Stimulated activated CD4-positive, alpha-beta T cell treated with anti-CD3 and anti-CD28 coated beads, Interleukin-1b, Interleukin-23, amount 100 ng/mL, for 1 hour (primary cell): Measurements from ENCODE around the gene PTPRG.
"Not testable (repeated sequence)": the region's sequence is repeated elsewhere in the genome, so short reads cannot be mapped to it uniquely, and the experiment has no call there.

ENCODE experiments used
- DNase-seq, 2 donors: peaks; one replicate each; pipeline ENCODE4 v3.0.0-alpha.2; 2020; ENCODE audit warnings: low read depth in 2 of 2

Gene PTPRG

GRCh38 chr3:61685755-61686154 is 124.4 kb downstream of the PTPRG start:
- DNase-seq = no peak

GRCh38 chr3:61686228-61686648 is 124.9 kb downstream of the PTPRG start:
- DNase-seq = no peak

DNA sequence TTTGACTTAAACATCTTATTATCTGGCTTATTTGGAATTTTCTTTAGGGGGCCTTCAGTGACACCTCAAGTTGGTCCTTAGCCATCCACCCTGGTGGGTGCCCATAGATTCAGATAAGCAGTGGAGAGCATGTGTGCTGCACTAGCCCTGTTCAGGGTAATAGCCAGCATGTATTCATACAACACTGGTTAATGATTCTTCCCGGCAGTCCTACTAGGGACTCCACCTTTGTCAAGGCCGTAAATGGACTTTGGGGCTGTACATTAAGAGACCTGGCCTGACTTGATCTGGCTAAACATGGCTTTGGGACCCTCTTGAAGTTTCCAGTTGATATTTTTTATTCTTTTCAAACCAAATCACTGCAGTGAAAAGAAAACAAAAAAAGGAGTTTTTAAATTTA is 125.8 kb downstream of the PTPRG start:
- DNase-seq = no peak

- DNase-seq = no peak
These were observed 126.4 kb downstream of the PTPRG start for GRCh38 chr3:61687663-61688306.

DNA sequence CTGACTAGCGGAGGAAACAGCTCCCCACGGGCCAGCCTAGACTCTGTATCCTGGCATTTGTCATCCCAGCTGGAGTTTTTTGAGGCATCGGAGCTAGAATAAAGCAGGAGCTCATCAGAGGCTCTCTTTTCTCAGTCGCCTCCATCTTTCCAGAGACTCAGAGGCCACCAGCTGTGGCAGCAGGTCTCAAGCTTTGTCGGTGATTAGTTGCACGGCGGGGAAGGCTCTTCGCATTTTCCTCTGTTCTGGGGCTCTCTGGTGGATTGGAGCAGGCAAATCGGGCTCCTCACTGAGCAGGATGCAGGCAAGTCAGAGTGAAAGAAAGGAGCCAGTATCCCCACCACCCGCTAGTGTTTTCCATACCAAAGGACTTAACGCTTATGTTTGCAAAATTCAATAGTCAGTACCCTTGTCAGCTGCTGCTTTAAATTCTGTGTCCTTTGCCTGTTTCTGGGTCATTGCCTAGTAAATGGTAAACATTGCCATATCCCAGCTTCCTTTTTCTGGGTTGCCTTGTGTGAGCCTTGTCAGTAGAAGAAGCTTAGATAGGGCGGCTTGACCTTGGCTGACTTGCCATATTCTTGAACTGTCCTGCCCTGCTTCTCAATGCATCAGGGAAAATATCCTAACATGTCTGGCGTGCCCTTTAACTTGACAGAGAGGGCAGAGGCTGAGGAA is 127.1 kb downstream of the PTPRG start:
- DNase-seq = no peak

- no peak for DNase-seq
These were observed 128.6 kb downstream of the PTPRG start for GRCh38 chr3:61690016-61690415.

GRCh38 chr3:61691466-61691865 is 130.1 kb downstream of the PTPRG start:
- DNase-seq = no peak

- DNase-seq = no peak
These were observed 135.9 kb downstream of the PTPRG start for GRCh38 chr3:61697301-61697700.

- not testable (repeated sequence) for DNase-seq
These were observed 137.1 kb downstream of the PTPRG start for GRCh38 chr3:61698278-61699072.

- no peak for DNase-seq
These were observed 138.3 kb downstream of the PTPRG start for GRCh38 chr3:61699622-61700021.

- no peak for DNase-seq
These were observed 139.6 kb downstream of the PTPRG start for GRCh38 chr3:61701011-61701410.

DNA sequence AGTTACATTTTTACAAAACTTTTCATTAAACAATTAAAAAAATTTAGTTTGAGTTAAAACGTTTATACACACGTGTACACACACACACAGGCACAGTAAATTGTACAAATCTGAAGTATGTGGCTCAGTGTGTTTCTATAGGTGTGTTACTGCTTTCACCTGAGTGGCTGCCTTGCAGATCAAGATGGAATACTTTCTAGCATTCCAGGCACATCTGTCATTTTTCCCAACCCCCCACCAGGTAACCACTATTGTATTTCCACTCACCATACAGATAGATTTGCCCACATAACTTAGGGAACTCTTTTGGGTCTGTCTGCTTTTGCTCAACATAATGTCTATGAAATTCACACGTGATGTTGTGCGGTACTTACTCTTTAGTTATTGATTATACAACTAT is 141.1 kb downstream of the PTPRG start:
- DNase-seq = no peak

GRCh38 chr3:61704807-61705206 is 143.4 kb downstream of the PTPRG start:
- no peak for DNase-seq

DNA sequence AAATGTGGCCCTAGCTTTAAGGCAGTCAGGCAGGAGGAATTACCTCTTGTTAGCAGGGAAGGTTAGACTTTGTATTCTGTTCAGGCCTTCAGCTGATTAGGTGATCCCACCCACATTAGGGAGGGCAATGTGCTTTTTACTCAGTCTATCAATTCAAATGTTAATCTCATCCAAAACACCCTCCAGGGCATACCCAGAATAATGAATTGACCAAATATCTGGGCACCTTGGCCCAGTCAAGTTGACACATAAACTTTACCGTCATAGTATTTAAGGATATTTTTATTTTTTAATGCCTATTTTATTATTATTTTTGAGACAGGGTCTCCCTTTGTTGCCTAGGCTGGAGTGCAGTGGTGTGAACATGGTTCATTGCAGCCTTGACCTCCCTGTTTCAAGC is 146.1 kb downstream of the PTPRG start:
- no peak for DNase-seq

DNA sequence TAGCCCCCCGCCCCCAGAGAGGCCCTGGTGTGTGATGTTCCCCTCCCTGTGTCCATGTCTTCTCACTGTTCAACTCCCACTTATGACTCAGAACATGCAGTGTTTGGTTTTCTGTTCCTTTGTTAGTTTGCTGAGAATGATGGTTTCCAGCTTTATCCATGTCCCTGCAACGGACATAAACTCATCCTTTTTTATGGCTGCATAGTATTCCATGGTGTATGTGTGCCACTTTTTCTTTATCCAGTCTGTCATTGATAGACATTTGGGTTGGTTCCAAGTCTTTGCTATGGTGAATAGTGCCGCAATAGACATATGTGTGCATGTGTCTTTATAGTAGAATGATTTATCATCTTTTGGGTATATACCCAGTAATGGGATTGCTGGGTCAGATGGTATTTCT is 149.5 kb downstream of the PTPRG start:
- DNase-seq = not testable (repeated sequence)

DNA sequence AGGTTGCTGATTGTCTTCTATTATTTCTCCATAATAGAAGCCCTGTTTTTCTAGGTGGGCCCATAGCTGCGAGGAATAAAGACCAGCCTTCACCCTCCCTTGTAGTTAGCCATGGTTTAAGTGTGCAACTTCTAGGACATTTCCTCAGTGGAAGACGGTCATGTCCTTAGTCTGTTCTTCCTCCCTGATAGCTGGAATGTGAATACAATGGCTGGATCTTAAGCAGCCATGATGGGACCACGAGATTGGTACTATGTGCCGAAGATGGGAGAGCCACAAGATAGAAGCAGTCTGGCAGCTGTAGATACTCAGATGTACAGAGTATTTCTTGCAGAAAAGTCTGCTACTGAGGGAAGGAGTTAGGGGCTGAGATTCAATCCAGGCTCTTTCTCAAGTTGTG is 152.9 kb downstream of the PTPRG start:
- DNase-seq = no peak

GRCh38 chr3:61715886-61716527 is 154.6 kb downstream of the PTPRG start:
- no peak for DNase-seq

DNA sequence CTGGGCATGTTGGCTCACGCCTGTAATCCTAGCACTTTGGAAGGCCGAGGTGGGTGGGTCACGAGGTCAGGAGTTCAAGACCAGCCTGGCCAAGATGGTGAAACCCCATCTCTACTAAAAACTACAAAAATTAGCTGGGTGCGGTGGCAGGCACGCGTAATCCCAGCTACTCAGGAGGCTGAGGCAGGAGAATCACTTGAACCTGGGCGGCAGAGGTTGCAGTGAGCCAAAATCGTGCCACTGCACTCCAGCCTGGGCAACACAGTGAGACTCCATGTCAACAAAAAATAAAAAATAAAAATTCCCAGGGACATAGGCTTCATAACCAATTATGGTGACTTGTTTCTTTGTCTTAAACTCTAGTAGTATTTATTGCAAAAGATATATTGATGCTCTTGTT is 155.3 kb downstream of the PTPRG start:
- DNase-seq = not testable (repeated sequence)

DNA sequence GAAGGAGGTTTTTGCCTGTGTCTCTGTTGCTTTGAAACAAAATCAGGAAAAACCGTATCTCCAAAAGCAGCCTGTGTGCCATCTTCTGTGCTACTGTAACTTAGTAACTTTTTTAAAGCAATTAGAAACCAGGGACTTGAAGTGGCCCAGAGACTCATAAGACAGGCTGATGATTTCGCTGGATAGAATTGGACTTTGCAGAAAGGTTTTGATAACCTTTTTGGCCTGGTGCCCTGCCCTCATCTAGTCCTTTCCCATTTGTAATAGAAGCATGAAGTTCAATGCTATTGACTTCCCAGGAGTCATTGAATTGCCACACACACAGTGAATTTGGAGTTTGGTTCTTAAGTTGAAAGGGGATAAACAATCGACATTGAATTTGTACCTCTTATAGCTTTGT is 157.2 kb downstream of the PTPRG start:
- no peak for DNase-seq

DNA sequence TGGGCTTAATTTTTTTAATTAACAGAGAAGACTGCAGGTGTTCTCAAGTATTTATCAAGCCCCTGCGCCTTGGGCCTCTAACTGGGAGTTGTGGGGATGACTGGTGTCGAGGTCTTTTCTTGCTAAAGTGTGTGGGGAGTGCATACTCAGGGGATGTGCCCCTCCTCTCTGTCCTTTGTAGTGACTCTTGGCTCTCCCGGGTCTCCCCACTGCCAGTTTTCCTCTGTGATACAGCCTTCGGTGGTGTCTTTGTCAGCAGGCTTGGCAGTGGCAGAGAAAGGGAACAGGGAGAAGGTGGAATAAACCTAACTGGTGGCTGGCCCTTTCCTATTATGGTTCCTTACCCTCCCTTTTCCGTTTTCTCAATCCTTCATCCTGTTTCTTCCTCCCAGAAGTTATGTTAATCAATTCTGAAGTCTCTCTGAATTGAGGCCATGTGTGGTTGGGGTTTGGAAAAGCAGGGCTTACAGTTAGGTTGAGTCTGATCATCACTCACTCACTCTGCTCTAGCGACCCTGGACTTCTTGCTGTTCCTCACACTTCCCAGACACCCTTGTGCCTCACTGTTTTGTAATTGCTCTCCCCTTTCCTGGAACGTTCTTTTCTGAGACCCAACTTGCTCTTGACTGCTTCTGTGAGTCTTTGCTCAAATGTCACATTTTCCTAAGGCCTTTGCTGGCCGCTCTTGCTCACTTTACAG is 158.1 kb downstream of the PTPRG start:
- no peak for DNase-seq

GRCh38 chr3:61723038-61723437 is 161.7 kb downstream of the PTPRG start:
- no peak for DNase-seq

DNA sequence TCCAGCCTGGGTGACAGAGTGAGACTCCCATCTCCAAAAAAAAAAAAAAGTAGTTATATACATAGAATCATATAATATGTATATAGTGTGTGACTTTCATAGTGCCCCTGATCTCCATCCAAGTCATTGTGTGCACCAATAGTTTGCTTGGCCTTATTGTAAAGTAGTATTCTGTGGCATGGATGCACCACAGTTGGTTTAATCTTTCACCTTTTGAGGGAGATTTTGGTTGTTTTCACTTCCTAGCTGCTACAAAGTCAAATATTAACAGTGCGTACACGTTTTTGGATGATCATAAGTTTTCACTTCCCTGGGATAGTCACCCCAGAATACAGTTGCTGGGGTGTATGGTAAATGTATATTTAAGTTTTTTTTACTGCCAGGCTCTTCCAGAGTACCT is 162.8 kb downstream of the PTPRG start:
- DNase-seq = no peak
